T-helper 2 cell treated with Interferon-gamma antibody and Interleukin-4, amounts not matched to agents 5 μg/mL and 100 μg/mL, for 36 hours (primary cell): ENCODE data around the gene TBC1D5.
"Not testable (repeated sequence)": the region's sequence is repeated elsewhere in the genome, so short reads cannot be mapped to it uniquely, and the experiment has no call there.

Experiments
- DNase-seq: peaks from one replicate; pipeline ENCODE4 v3.0.0; 2021; ENCODE audit warnings: low spot score
- H3K27ac Mint-ChIP-seq: one replicate; pipeline ENCODE4 v1.8.0; 2021; ENCODE audit warnings: mild to moderate bottlenecking, mixed read lengths
- H3K27me3 Mint-ChIP-seq: one replicate; pipeline ENCODE4 v1.8.0; 2021; ENCODE audit warnings: low read depth, mixed read lengths
- H3K36me3 Mint-ChIP-seq: one replicate; pipeline ENCODE4 v1.8.0; 2021; ENCODE audit warnings: low read depth, mixed read lengths
- H3K4me1 Mint-ChIP-seq: one replicate; pipeline ENCODE4 v1.8.0; 2021; ENCODE audit warnings: low read depth, mixed read lengths
- H3K4me3 Mint-ChIP-seq: one replicate; pipeline ENCODE4 v1.8.0; 2022; ENCODE audit warnings: mild to moderate bottlenecking, moderate library complexity, mixed read lengths
- H3K9me3 Mint-ChIP-seq: one replicate; pipeline ENCODE4 v1.8.0; 2021; ENCODE audit warnings: mixed read lengths

Gene TBC1D5

GRCh38 chr3:17717411-17717810 is 25.0 kb downstream of the TBC1D5 start:
- H3K36me3 Mint-ChIP-seq, result peaks cover 42% of the 10 kb centered on the region
- no peak overlapping the region for H3K4me3 Mint-ChIP-seq
- no peaks in the 10 kb centered on the region for H3K4me1 Mint-ChIP-seq
- H3K9me3 Mint-ChIP-seq, result peaks cover 25% of the 10 kb centered on the region
- no peak overlapping the region for H3K27ac Mint-ChIP-seq
- DNase-seq, result no peak
- H3K27me3 Mint-ChIP-seq, result no peaks in the 10 kb centered on the region

- peaks cover 42% of the 10 kb centered on the region for H3K36me3 Mint-ChIP-seq
- H3K27me3 Mint-ChIP-seq, result no peaks in the 10 kb centered on the region
- no peak for DNase-seq
- H3K4me1 Mint-ChIP-seq, result no peaks in the 10 kb centered on the region
- H3K4me3 Mint-ChIP-seq, result no peak overlapping the region
- peaks cover 25% of the 10 kb centered on the region for H3K9me3 Mint-ChIP-seq
- H3K27ac Mint-ChIP-seq, result no peak overlapping the region
Measured at GRCh38 chr3:17714473-17714872, 28.0 kb downstream of the TBC1D5 start.

- peaks cover 4% of the 10 kb centered on the region for H3K4me1 Mint-ChIP-seq
- no peak for DNase-seq
- H3K27ac Mint-ChIP-seq, result no peak overlapping the region
- no peak overlapping the region for H3K4me3 Mint-ChIP-seq
- H3K27me3 Mint-ChIP-seq, result no peaks in the 10 kb centered on the region
- H3K36me3 Mint-ChIP-seq, result peaks cover 20% of the 10 kb centered on the region
- H3K9me3 Mint-ChIP-seq, result peaks cover 10% of the 10 kb centered on the region
Measured at GRCh38 chr3:17709236-17709810, 33.1 kb downstream of the TBC1D5 start.

- Mint-ChIP-seq H3K36me3 (peaks cover 10% of the 10 kb centered on the region), H3K27ac (no peak overlapping the region), H3K9me3 (no peaks in the 10 kb centered on the region), H3K4me3 (no peak overlapping the region), H3K4me1 (peaks cover 4% of the 10 kb centered on the region), H3K27me3 (no peaks in the 10 kb centered on the region)
- no peak for DNase-seq
Measured at GRCh38 chr3:17707813-17708543, 34.5 kb downstream of the TBC1D5 start.

GRCh38 chr3:17705991-17706390 is 36.4 kb downstream of the TBC1D5 start:
- not testable (repeated sequence) for H3K27me3 Mint-ChIP-seq, DNase-seq, H3K9me3 Mint-ChIP-seq, H3K36me3 Mint-ChIP-seq, H3K4me3 Mint-ChIP-seq, H3K4me1 Mint-ChIP-seq, H3K27ac Mint-ChIP-seq

- H3K36me3 Mint-ChIP-seq, result peaks cover 11% of the 10 kb centered on the region
- H3K27me3 Mint-ChIP-seq, H3K4me3 Mint-ChIP-seq, H3K27ac Mint-ChIP-seq, DNase-seq, H3K4me1 Mint-ChIP-seq: not testable (repeated sequence)
- peaks cover 15% of the 10 kb centered on the region for H3K9me3 Mint-ChIP-seq
Measured at GRCh38 chr3:17699815-17700214, 42.6 kb downstream of the TBC1D5 start.

GRCh38 chr3:17695665-17696064 is 46.8 kb downstream of the TBC1D5 start:
- H3K27me3 Mint-ChIP-seq, DNase-seq, H3K4me3 Mint-ChIP-seq, H3K4me1 Mint-ChIP-seq, H3K36me3 Mint-ChIP-seq, H3K27ac Mint-ChIP-seq: not testable (repeated sequence)
- H3K9me3 Mint-ChIP-seq, result peaks cover 15% of the 10 kb centered on the region

GRCh38 chr3:17693670-17693999 is 48.8 kb downstream of the TBC1D5 start:
- not testable (repeated sequence) for H3K36me3 Mint-ChIP-seq, H3K27ac Mint-ChIP-seq, H3K4me3 Mint-ChIP-seq, H3K9me3 Mint-ChIP-seq, H3K27me3 Mint-ChIP-seq, DNase-seq, H3K4me1 Mint-ChIP-seq

- not testable (repeated sequence) for H3K36me3 Mint-ChIP-seq, H3K4me3 Mint-ChIP-seq, H3K9me3 Mint-ChIP-seq, H3K27me3 Mint-ChIP-seq, DNase-seq, H3K4me1 Mint-ChIP-seq, H3K27ac Mint-ChIP-seq
Measured at GRCh38 chr3:17692846-17693669, 49.4 kb downstream of the TBC1D5 start.

- Mint-ChIP-seq H3K4me1 (no peaks in the 10 kb centered on the region), H3K27ac (no peak overlapping the region), H3K27me3 (no peaks in the 10 kb centered on the region), H3K4me3 (no peak overlapping the region), H3K36me3 (no peaks in the 10 kb centered on the region), H3K9me3 (no peaks in the 10 kb centered on the region)
- DNase-seq, result no peak
Measured at GRCh38 chr3:17687566-17687965, 54.9 kb downstream of the TBC1D5 start.

- Mint-ChIP-seq H3K27ac (no peak overlapping the region), H3K4me1 (no peaks in the 10 kb centered on the region), H3K9me3 (no peaks in the 10 kb centered on the region), H3K27me3 (no peaks in the 10 kb centered on the region), H3K4me3 (no peak overlapping the region), H3K36me3 (no peaks in the 10 kb centered on the region)
- no peak for DNase-seq
Measured at GRCh38 chr3:17686613-17687012, 55.8 kb downstream of the TBC1D5 start.

GRCh38 chr3:17683542-17684207 is 58.8 kb downstream of the TBC1D5 start:
- no peaks in the 10 kb centered on the region for H3K36me3 Mint-ChIP-seq
- H3K27ac Mint-ChIP-seq, result no peak overlapping the region
- no peaks in the 10 kb centered on the region for H3K4me1 Mint-ChIP-seq
- no peaks in the 10 kb centered on the region for H3K9me3 Mint-ChIP-seq
- no peak overlapping the region for H3K4me3 Mint-ChIP-seq
- no peaks in the 10 kb centered on the region for H3K27me3 Mint-ChIP-seq
- DNase-seq, result no peak

GRCh38 chr3:17680530-17680929 is 61.9 kb downstream of the TBC1D5 start:
- no peak for DNase-seq
- Mint-ChIP-seq H3K27ac (no peak overlapping the region), H3K4me3 (no peak overlapping the region), H3K9me3 (no peaks in the 10 kb centered on the region), H3K4me1 (peaks cover 4% of the 10 kb centered on the region), H3K27me3 (no peaks in the 10 kb centered on the region), H3K36me3 (no peaks in the 10 kb centered on the region)

GRCh38 chr3:17678116-17678741 is 64.2 kb downstream of the TBC1D5 start:
- DNase-seq, result no peak
- Mint-ChIP-seq H3K9me3 (no peaks in the 10 kb centered on the region), H3K4me3 (no peak overlapping the region), H3K4me1 (peaks cover 4% of the 10 kb centered on the region), H3K36me3 (no peaks in the 10 kb centered on the region), H3K27ac (no peak overlapping the region), H3K27me3 (no peaks in the 10 kb centered on the region)
